Measurements from ENCODE around the gene RAB36.
A peak's percentile ranks its signal among the peaks of the same experiment; 100 is the strongest.

The RAB36 gene

GRCh38 chr22:23109441-23109978, 35.8 kb upstream of the RAB36 start:
- no peak for DNase-seq (ENCODE audit: low read depth)
- no peak overlapping the region for H3K4me3 ChIP-seq (ENCODE audit: low read length)
- no peak for TF ChIP-seq CTCF (conservative IDR thresholded peaks at IDR 0.05; ENCODE audit: low read depth, low read length)

GRCh38 chr22:23110190-23110921, 34.9 kb upstream of the RAB36 start:
- TF ChIP-seq CTCF (conservative IDR thresholded peaks at IDR 0.05; ENCODE audit: low read depth, low read length) = no peak
- no peak for DNase-seq (ENCODE audit: low read depth)
- H3K4me3 ChIP-seq (ENCODE audit: low read length) = no peak overlapping the region

- no peak overlapping the region for H3K4me3 ChIP-seq (ENCODE audit: low read length)
- no peak for DNase-seq (ENCODE audit: low read depth)
- peak; percentile 4 for TF ChIP-seq CTCF (conservative IDR thresholded peaks at IDR 0.05; ENCODE audit: low read depth, low read length)
Observed at GRCh38 chr22:23110922-23111527, 34.3 kb upstream of the RAB36 start.

- no peak for DNase-seq (ENCODE audit: low read depth)
- no peak for TF ChIP-seq CTCF (conservative IDR thresholded peaks at IDR 0.05; ENCODE audit: low read depth, low read length)
- H3K4me3 ChIP-seq (ENCODE audit: low read length) = no peak overlapping the region
Observed at GRCh38 chr22:23112472-23113012, 32.7 kb upstream of the RAB36 start.

GRCh38 chr22:23113067-23113846, 32.0 kb upstream of the RAB36 start:
- TF ChIP-seq CTCF (conservative IDR thresholded peaks at IDR 0.05; ENCODE audit: low read depth, low read length) = no peak
- DNase-seq (ENCODE audit: low read depth) = no peak
- no peak overlapping the region for H3K4me3 ChIP-seq (ENCODE audit: low read length)

GRCh38 chr22:23113847-23114720, 31.2 kb upstream of the RAB36 start:
- no peak overlapping the region for H3K4me3 ChIP-seq (ENCODE audit: low read length)
- TF ChIP-seq CTCF (conservative IDR thresholded peaks at IDR 0.05; ENCODE audit: low read depth, low read length) = no peak
- no peak for DNase-seq (ENCODE audit: low read depth)
